ENCODE data around the gene DPEP1. TPM values are rescaled to one million over a fixed set of nuclear protein-coding genes. Genes with fewer than 3 reads are reported as not detected.
"Not testable (repeated sequence)": the region's sequence is repeated elsewhere in the genome, so short reads cannot be mapped to it uniquely, and the experiment has no call there.

DPEP1 gene
- total RNA-seq, 1 donor from 2014 or later = 0.13 TPM

- no peak for ATAC-seq
- no peak for DNase-seq (ENCODE audit: low spot score)
Observed at GRCh38 chr16:89576153-89577054, 37.0 kb upstream of the DPEP1 start.

GRCh38 chr16:89577055-89577759, 36.2 kb upstream of the DPEP1 start:
- DNase-seq (ENCODE audit: low spot score) (no peak), ATAC-seq (no peak)

GRCh38 chr16:89579351-89579750, 34.1 kb upstream of the DPEP1 start:
- ATAC-seq (no peak), DNase-seq (ENCODE audit: low spot score) (no peak)

- ATAC-seq = no peak
Observed at GRCh38 chr16:89581045-89581695, 32.3 kb upstream of the DPEP1 start.

GRCh38 chr16:89581861-89582563, 31.4 kb upstream of the DPEP1 start:
- DNase-seq (ENCODE audit: low spot score) = peak; percentile 83
- peak; percentile 90 for ATAC-seq

More at GRCh38 chr16:89581045-89581695, 32.3 kb upstream of the DPEP1 start:
- no peak for DNase-seq (ENCODE audit: low spot score)

- ATAC-seq (peak; percentile 9), DNase-seq (ENCODE audit: low spot score) (no peak)
Observed at GRCh38 chr16:89582614-89583196, 30.7 kb upstream of the DPEP1 start.

- DNase-seq (ENCODE audit: low spot score) (no peak), ATAC-seq (no peak)
Observed at GRCh38 chr16:89583197-89583894, 30.1 kb upstream of the DPEP1 start.

GRCh38 chr16:89583895-89584644, 29.4 kb upstream of the DPEP1 start:
- ATAC-seq = no peak
- DNase-seq (ENCODE audit: low spot score) = no peak

GRCh38 chr16:89584768-89585549, 28.5 kb upstream of the DPEP1 start:
- DNase-seq (ENCODE audit: low spot score) (no peak), ATAC-seq (no peak)

GRCh38 chr16:89586218-89586617, 27.2 kb upstream of the DPEP1 start:
- ATAC-seq (no peak), DNase-seq (ENCODE audit: low spot score) (no peak)

- no peak for DNase-seq (ENCODE audit: low spot score)
- no peak for ATAC-seq
Observed at GRCh38 chr16:89586853-89587252, 26.6 kb upstream of the DPEP1 start.

GRCh38 chr16:89587676-89588075, 25.8 kb upstream of the DPEP1 start:
- not testable (repeated sequence) for ATAC-seq; DNase-seq (ENCODE audit: low spot score)

GRCh38 chr16:89588413-89589109, 24.9 kb upstream of the DPEP1 start:
- ATAC-seq = no peak
- no peak for DNase-seq (ENCODE audit: low spot score)

- DNase-seq (ENCODE audit: low spot score) (no peak), ATAC-seq (no peak)
Observed at GRCh38 chr16:89589241-89589926, 24.1 kb upstream of the DPEP1 start.

- no peak for DNase-seq (ENCODE audit: low spot score)
- ATAC-seq = no peak
Observed at GRCh38 chr16:89593841-89594240, 19.6 kb upstream of the DPEP1 start.

- DNase-seq (ENCODE audit: low spot score) = no peak
- no peak for ATAC-seq
Observed at GRCh38 chr16:89595330-89596060, 17.9 kb upstream of the DPEP1 start.
